H7 (cell line): ENCODE data around the gene ACTN4. TPM values are rescaled to one million over a fixed set of nuclear protein-coding genes. Genes with fewer than 3 reads are reported as not detected.

ENCODE experiments used
- DNase-seq: peaks from one replicate; pipeline ENCODE4 v3.0.0; 2012
- H3K27me3 ChIP-seq: 2 replicates; pipeline ENCODE4 v1.6.0; 2011; ENCODE audit warnings: mild to moderate bottlenecking, low read length; ENCODE audit not compliant: control insufficient read depth, insufficient read depth
- H3K36me3 ChIP-seq: replicated peaks from 2 replicates; pipeline ENCODE4 v1.5.1; 2011; ENCODE audit warnings: low read length; ENCODE audit not compliant: control insufficient read depth, insufficient read depth
- H3K4me3 ChIP-seq: 2 replicates; pipeline ENCODE4 v1.5.1; 2011; ENCODE audit warnings: low read depth, mild to moderate bottlenecking, control low read depth, low read length, moderate library complexity; ENCODE audit not compliant: insufficient read depth
- total RNA-seq: library from RNA; depleted of rRNA; stranded (reverse); fragments of >200 nt; shearing (Covaris generic); gene quantifications from 2 replicates; pipeline ENCODE4 v1.2.3, GENCODE V29; 2014

The ACTN4 gene
- total RNA-seq, 1 experiment from 2014 or later, result 226 TPM

- Histone ChIP-seq H3K36me3 (peaks cover 2% of the 10 kb centered on the region), H3K27me3 (no peaks in the 10 kb centered on the region), H3K4me3 (no peak overlapping the region)
- no peak for DNase-seq
These were observed 27.1 kb downstream of the ACTN4 start for GRCh38 chr19:38674388-38675171.

DNA sequence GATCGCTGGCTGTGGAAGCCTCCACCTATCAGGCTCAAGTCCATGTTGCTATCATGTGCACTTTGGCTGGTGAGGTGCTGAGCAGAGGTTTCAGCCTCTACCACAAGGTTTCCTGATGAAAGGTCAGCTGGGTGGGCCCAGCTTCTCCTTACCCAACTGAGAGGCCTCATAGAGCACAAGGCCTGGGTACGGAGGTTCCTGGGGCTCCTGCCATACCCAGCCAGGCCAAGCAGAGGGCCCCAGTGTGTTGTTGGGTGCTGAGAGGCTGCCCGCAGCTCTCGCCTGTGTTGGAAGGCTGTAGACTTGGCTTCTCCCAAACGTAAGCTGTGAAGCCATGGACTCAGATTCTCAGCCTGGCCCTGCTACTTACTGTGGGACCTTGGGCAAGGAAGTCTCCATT lies 28.2 kb downstream of the ACTN4 start:
- peaks cover 2% of the 10 kb centered on the region for H3K36me3 ChIP-seq
- H3K4me3 ChIP-seq, result no peak overlapping the region

DNA sequence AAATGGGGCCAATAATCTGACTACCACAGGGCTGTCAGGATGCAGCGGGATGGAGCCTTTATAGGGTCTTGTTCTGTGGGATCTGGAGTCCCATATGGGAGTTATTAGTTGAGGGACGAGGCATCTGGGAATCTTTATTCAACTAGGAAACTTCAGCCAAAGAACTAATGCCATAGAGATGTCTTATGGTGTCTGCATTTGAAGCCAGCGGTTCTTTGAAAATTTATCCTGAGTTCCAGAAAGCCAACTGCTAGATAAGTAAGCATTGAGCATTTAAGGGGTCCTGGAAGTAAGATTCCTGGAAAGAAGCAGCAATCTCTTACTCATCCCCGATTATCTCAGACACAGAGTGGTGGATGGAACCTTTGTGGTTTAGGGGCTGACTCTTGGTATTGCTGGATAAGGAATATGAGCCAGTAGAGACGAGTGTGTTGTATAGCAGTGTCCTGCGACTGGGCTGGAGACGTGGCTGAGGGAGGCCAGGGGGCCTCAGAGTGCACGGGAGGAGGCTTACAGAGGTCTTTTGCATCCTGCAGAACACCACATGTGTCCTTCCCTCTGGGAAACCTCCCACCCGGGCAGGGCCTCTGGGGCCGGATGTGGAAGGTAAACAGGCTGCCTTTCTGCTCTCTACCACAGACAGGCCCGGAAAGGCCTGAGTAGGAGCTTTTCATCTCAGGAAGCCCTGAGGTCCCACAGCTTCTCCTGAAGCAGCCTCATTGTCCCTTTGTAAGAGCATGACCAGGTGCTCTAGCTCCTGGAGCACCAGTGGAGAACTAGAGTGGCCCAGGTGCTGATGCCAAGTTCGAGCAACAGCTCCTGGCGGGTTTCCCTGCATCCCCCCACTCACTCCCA lies 28.8 kb downstream of the ACTN4 start:
- Histone ChIP-seq H3K36me3 (peaks cover 2% of the 10 kb centered on the region), H3K4me3 (no peak overlapping the region), H3K27me3 (no peaks in the 10 kb centered on the region)
- DNase-seq, result no peak

More for the DNA sequence above, 28.2 kb downstream of the ACTN4 start:
- DNase-seq, result no peak
- no peaks in the 10 kb centered on the region for H3K27me3 ChIP-seq

DNA sequence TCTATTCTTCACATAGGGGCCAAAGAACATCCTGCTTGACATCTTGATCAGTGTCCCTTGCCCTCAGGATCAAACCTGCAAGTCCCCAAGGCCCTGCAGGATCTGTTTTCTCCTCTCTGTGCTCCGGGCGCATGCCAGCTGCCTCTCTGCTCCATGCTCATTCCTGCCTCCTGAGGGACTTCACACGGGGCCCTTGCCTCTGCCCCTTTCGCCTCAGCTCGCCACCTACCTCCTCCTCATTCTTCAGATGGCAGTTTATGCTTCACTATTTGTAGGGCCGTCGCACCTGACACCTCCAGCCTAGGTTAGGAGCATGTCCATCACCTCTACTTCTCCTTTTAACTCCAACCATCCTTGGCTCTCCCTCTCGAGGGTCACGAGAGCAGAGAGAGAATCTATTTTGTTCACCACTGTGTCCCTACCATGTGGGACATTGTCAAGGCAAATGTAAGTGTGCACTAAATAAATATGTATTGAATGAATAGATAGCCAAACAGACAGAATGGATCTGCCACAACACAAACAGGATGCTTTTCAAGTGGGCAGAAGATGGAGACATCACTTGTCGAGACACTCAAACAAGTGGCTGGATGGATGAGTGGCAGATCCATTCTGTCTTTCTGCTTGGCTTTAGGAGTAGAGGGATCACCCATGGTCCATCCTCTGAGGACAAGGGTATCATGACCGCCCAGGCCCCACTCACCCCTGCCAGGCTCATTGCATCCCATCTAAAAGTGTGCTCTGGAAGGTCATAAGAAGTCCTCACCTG lies 29.6 kb downstream of the ACTN4 start:
- H3K36me3 ChIP-seq, result peaks cover 2% of the 10 kb centered on the region
- no peaks in the 10 kb centered on the region for H3K27me3 ChIP-seq
- no peak for DNase-seq
- no peak overlapping the region for H3K4me3 ChIP-seq

DNA sequence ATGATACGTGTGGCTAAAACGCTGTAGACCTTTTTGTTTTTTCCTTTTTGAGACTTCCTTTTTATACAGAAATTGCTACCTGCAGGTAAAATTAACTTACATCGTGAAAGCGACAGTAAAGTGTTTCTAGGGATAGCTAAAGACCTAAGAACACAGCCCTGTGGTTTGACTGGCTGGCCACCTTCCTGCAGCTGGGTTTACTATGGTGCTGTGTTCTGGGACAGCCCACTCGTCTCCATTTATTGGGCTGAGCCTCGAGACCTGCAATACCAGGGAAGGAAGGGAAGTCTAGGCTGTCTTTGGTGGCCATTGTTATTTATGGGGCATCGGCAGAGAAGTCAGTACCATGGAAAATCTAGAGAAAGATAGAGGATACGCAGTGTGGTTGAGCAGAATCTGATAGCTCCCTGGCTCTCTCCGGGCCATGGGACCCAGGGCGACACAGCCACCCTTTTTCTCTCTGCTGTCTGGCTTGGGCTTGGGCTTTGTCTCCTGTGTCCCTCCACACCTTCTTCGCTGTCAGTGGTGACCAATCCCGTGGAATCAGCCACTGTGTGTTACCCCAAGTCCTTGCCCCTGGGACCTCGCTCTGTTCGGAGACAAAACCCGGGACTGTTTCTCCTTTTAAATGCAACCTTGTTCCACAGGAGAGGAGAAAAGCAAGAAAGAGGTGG lies 30.9 kb downstream of the ACTN4 start:
- no peak overlapping the region for H3K4me3 ChIP-seq
- DNase-seq, result no peak
- H3K36me3 ChIP-seq, result peaks cover 2% of the 10 kb centered on the region
- no peaks in the 10 kb centered on the region for H3K27me3 ChIP-seq

DNA sequence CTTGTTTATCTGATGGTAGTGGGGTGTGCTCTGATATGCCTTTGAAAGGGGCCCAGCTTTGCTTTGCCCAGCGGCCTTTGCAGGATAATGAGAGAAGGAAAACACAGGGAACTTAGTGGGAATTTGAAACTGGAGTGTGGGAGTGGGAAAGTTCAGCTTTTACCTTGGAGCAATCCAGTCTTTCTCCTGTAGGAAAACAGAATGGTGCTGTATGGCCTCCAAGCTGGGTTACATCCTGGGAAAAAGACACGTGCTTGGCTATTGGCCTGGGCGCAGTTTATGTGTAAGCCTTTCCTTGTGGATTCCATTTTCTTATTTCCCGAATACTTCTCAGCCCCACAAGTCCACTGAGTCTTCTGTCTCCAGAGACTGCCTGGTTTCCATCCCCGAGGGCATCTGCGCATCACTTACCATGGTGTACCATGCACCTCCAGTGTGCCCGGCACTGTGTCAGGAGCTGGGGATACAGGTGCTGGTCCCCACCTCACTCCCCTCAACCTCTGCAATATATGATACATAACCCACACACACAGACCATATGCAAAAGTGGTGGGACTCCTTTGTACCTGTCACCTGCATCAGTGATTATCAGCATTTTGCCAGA lies 31.5 kb downstream of the ACTN4 start:
- DNase-seq, result no peak
- Histone ChIP-seq H3K27me3 (no peaks in the 10 kb centered on the region), H3K36me3 (peaks cover 2% of the 10 kb centered on the region), H3K4me3 (no peak overlapping the region)

DNA sequence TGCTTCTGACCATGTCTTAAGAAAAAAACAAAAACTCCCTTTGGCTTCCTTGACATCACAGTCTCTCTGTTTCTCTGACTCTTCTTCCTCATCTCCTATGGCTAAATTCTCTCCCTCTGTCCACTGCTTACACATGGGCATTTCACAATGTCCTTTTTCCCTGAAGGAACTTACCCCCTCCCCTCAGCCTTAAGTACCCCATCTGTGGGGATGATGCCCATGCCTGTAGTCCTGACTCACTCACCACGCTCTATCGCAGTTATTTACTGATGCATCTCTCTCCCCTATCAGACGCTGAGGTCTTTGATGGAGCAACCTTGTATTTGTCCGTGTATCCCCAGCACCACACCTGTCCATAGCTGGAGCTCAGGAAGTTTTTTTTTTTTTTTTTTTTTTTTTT lies 32.4 kb downstream of the ACTN4 start:
- DNase-seq, result no peak
- H3K4me3 ChIP-seq, result no peak overlapping the region
- peaks cover 2% of the 10 kb centered on the region for H3K36me3 ChIP-seq
- H3K27me3 ChIP-seq, result no peaks in the 10 kb centered on the region

DNA sequence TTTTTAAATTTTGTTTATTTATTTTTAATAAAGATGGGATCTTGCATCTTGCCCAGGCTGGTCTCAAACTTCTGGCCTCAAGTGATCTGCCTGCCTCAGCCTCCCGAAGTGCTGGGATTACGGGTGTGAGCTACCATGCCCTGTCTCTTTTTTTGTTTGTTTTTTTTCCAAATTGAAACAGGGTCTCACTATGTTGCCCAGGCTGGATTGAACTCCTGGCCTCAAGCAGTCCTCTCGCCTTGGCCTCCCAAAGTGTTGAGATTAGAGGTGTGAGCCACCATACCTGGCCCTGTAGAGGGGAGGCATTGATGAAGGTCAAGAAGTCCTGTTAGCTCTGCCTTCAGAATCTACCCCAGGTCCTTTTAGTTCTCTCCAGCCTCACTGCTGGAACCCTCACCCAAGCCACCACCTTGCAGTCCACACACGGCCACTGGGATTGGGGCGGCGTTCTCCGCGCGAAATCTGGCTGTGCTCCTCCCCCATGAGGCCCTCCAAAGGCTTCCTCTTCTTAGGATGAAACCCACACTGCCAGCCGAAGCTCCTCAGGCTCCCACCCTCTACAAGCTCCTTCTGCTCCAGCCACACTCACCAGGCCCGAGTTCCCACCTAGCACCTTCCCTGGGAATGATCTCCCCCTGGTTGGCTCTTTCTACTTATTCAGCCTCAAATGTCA lies 34.9 kb downstream of the ACTN4 start:
- no peaks in the 10 kb centered on the region for H3K27me3 ChIP-seq
- peaks cover 2% of the 10 kb centered on the region for H3K36me3 ChIP-seq
- H3K4me3 ChIP-seq, result no peak overlapping the region
- DNase-seq, result no peak

DNA sequence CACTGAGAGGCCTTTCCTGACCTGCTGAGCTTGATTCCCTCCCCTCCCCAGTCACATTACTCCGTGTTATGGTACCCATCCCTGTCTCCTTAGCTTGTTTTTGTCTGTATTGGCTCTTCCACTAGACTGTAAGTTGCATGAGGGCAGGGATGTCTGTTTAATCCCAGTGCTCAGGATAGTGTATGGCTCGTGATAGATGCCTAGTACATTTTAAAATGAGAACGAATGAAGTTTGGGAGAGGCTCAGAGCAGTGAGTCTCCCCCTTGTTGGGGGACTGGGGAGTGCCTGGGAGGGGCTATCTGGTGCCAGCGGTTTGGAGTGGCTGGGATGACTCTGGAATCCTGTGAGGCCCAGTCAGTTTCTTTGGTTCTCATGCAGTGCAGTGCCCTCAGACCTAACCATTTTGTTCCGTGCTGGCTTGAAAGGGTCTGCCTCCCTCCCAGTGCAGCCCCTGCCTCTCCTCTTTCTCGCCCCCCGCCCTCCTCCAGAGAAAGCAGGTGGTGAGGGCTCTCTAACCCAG lies 35.5 kb downstream of the ACTN4 start:
- peaks cover 2% of the 10 kb centered on the region for H3K36me3 ChIP-seq
- H3K27me3 ChIP-seq, result no peaks in the 10 kb centered on the region
- no peak for DNase-seq
- no peak overlapping the region for H3K4me3 ChIP-seq

GRCh38 chr19:38683393-38684077 lies 36.1 kb downstream of the ACTN4 start:
- H3K36me3 ChIP-seq, result peaks cover 2% of the 10 kb centered on the region
- no peaks in the 10 kb centered on the region for H3K27me3 ChIP-seq
- peak; percentile 82 for DNase-seq
- no peak overlapping the region for H3K4me3 ChIP-seq

- H3K4me3 ChIP-seq, result no peak overlapping the region
- DNase-seq, result no peak
- H3K27me3 ChIP-seq, result no peaks in the 10 kb centered on the region
- no peaks in the 10 kb centered on the region; the same call in none of the 2 replicates for H3K36me3 ChIP-seq
These were observed 36.8 kb downstream of the ACTN4 start for GRCh38 chr19:38684078-38684861.
